ENCODE data around the gene TRIP12. TPM values are rescaled to one million over a fixed set of nuclear protein-coding genes. Genes with fewer than 3 reads are reported as not detected.

TRIP12 gene
- total and polyA plus RNA-seq, 2 experiments from 2014 or later = 21.5 to 133 TPM

DNA sequence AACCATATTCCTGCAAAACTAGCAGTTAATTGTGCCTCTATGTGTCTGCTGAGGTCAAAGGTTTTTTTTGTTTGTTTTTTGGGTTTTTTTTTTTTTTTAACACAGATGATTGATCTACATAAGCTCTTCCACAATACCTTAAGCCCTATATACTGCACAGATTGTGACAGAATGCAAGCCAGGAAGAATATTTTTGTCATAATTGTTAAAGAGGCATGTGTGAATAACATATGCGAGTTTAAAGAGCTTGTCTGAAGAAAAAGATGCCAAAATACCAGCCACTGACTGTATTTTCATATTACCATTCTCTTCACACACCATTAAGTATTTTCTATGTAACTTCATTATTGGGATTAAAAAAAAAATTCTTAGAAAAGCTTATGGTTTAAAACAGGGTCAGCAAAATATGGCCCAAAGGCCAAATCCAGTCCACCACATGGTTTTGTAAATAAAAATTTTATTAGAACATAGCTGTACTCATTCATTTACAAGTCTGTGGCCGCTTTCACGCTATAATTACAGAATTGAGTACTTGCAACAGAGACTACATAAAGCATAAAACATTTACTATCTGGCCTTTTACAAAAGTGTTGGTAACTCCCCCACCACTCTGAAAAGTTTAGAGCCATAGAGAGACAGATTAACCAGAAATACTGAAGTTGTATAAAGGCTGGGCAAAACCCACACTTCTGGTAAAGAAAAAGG is 89.9 kb downstream of the TRIP12 start:
- TF ChIP-seq ZNF114 (CRISPR knock-in tag; IDR thresholded peaks at IDR 0.05) (no peak), EZH2phosphoT487 (IDR thresholded peaks at IDR 0.05; ENCODE audit: unreplicated experiment) (no peak), POLR2AphosphoS5 (IDR thresholded peaks at IDR 0.05; ENCODE audit: low read depth) (no peak), EZH2 (IDR thresholded peaks at IDR 0.05; ENCODE audit: low read depth, unreplicated experiment) (no peak), CREB1 (CRISPR knock-in tag; IDR thresholded peaks at IDR 0.05; ENCODE audit: low read depth) (no peak), JUNB (IDR thresholded peaks at IDR 0.05; ENCODE audit: unreplicated experiment) (no peak), NANOG (IDR thresholded peaks at IDR 0.05; ENCODE audit: borderline replicate concordance) (no peak)
- TF ChIP-seq, protein P1, sequence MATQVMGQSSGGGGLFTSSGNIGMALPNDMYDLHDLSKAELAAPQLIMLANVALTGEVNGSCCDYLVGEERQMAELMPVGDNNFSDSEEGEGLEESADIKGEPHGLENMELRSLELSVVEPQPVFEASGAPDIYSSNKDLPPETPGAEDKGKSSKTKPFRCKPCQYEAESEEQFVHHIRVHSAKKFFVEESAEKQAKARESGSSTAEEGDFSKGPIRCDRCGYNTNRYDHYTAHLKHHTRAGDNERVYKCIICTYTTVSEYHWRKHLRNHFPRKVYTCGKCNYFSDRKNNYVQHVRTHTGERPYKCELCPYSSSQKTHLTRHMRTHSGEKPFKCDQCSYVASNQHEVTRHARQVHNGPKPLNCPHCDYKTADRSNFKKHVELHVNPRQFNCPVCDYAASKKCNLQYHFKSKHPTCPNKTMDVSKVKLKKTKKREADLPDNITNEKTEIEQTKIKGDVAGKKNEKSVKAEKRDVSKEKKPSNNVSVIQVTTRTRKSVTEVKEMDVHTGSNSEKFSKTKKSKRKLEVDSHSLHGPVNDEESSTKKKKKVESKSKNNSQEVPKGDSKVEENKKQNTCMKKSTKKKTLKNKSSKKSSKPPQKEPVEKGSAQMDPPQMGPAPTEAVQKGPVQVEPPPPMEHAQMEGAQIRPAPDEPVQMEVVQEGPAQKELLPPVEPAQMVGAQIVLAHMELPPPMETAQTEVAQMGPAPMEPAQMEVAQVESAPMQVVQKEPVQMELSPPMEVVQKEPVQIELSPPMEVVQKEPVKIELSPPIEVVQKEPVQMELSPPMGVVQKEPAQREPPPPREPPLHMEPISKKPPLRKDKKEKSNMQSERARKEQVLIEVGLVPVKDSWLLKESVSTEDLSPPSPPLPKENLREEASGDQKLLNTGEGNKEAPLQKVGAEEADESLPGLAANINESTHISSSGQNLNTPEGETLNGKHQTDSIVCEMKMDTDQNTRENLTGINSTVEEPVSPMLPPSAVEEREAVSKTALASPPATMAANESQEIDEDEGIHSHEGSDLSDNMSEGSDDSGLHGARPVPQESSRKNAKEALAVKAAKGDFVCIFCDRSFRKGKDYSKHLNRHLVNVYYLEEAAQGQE (IDR thresholded peaks at IDR 0.05; ENCODE audit: unreplicated experiment) = no peak
- TF ChIP-seq, protein P2, sequence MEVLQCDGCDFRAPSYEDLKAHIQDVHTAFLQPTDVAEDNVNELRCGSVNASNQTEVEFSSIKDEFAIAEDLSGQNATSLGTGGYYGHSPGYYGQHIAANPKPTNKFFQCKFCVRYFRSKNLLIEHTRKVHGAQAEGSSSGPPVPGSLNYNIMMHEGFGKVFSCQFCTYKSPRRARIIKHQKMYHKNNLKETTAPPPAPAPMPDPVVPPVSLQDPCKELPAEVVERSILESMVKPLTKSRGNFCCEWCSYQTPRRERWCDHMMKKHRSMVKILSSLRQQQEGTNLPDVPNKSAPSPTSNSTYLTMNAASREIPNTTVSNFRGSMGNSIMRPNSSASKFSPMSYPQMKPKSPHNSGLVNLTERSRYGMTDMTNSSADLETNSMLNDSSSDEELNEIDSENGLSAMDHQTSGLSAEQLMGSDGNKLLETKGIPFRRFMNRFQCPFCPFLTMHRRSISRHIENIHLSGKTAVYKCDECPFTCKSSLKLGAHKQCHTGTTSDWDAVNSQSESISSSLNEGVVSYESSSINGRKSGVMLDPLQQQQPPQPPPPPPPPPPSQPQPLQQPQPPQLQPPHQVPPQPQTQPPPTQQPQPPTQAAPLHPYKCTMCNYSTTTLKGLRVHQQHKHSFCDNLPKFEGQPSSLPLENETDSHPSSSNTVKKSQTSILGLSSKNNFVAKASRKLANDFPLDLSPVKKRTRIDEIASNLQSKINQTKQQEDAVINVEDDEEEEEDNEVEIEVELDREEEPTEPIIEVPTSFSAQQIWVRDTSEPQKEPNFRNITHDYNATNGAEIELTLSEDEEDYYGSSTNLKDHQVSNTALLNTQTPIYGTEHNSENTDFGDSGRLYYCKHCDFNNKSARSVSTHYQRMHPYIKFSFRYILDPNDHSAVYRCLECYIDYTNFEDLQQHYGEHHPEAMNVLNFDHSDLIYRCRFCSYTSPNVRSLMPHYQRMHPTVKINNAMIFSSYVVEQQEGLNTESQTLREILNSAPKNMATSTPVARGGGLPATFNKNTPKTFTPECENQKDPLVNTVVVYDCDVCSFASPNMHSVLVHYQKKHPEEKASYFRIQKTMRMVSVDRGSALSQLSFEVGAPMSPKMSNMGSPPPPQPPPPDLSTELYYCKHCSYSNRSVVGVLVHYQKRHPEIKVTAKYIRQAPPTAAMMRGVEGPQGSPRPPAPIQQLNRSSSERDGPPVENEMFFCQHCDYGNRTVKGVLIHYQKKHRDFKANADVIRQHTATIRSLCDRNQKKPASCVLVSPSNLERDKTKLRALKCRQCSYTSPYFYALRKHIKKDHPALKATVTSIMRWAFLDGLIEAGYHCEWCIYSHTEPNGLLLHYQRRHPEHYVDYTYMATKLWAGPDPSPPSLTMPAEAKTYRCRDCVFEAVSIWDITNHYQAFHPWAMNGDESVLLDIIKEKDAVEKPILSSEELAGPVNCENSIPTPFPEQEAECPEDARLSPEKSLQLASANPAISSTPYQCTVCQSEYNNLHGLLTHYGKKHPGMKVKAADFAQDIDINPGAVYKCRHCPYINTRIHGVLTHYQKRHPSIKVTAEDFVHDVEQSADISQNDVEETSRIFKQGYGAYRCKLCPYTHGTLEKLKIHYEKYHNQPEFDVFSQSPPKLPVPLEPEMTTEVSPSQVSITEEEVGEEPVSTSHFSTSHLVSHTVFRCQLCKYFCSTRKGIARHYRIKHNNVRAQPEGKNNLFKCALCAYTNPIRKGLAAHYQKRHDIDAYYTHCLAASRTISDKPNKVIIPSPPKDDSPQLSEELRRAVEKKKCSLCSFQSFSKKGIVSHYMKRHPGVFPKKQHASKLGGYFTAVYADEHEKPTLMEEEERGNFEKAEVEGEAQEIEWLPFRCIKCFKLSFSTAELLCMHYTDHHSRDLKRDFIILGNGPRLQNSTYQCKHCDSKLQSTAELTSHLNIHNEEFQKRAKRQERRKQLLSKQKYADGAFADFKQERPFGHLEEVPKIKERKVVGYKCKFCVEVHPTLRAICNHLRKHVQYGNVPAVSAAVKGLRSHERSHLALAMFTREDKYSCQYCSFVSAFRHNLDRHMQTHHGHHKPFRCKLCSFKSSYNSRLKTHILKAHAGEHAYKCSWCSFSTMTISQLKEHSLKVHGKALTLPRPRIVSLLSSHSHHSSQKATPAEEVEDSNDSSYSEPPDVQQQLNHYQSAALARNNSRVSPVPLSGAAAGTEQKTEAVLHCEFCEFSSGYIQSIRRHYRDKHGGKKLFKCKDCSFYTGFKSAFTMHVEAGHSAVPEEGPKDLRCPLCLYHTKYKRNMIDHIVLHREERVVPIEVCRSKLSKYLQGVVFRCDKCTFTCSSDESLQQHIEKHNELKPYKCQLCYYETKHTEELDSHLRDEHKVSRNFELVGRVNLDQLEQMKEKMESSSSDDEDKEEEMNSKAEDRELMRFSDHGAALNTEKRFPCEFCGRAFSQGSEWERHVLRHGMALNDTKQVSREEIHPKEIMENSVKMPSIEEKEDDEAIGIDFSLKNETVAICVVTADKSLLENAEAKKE (CRISPR knock-in tag; IDR thresholded peaks at IDR 0.05) = no peak
- Histone ChIP-seq H3K4me2 (no peak overlapping the region), H3K9me2 (ENCODE audit: insufficient read depth) (no peaks in the 10 kb centered on the region), H3K4me1 (ENCODE audit: insufficient read depth) (no peaks in the 10 kb centered on the region), H3K27me3 (ENCODE audit: insufficient read depth) (no peaks in the 10 kb centered on the region), H2AFZ (no peak overlapping the region), H3K79me2 (replicated peaks; ENCODE audit: insufficient read depth) (0 out of 2 replicates have a peak, but pooled peaks cover 4% of the 10 kb centered on the region), H3K27ac (ENCODE audit: low read depth) (no peak overlapping the region), H3F3A (replicated peaks; ENCODE audit: low read depth) (no peaks in the 10 kb centered on the region), H3K36me3 (ENCODE audit: insufficient read depth) (peaks cover 9% of the 10 kb centered on the region; the same call in 1 of the 2 replicates), H3K4me3 (no peak overlapping the region), H4K20me1 (replicated peaks; ENCODE audit: insufficient read depth) (no peaks in the 10 kb centered on the region)
- ATAC-seq = no peak
- H3K4me3 Mint-ChIP-seq = no peak overlapping the region
- peaks cover 25% of the 10 kb centered on the region for H3K36me3 Mint-ChIP-seq (ENCODE audit: low read depth)
- no peak for DNase-seq (ENCODE audit: low spot score)
- H3K27ac Mint-ChIP-seq = no peak overlapping the region
- H3K27me3 Mint-ChIP-seq (ENCODE audit: insufficient read depth, low read depth, poor library complexity) = peaks cover 2% of the 10 kb centered on the region
- H3K9me3 Mint-ChIP-seq = no peaks in the 10 kb centered on the region
- no peaks in the 10 kb centered on the region for H3K4me1 Mint-ChIP-seq

Measured in GM23338 (cell line).